H1 (cell line): Measurements from ENCODE around the gene NHSL2. TPM values are rescaled to one million over a fixed set of nuclear protein-coding genes. Genes with fewer than 3 reads are reported as not detected.
A peak's percentile ranks its signal among the peaks of the same experiment; 100 is the strongest.

ENCODE experiments used
- CTCF ChIA-PET: fragments of 300-600 bp; sonication (Branson Sonifier 250); formaldehyde crosslinking; loops from one replicate; lab custom pipeline; 2021; ENCODE audit not compliant: partially characterized antibody; lab: Charles Lee
- POLR2A ChIA-PET: fragments of 300-600 bp; sonication (Branson Sonifier 250); formaldehyde crosslinking; loops from one replicate; lab custom pipeline; 2021; ENCODE audit warnings: inconsistent platforms; ENCODE audit not compliant: partially characterized antibody; lab: Charles Lee
- DNase-seq, 2 experiments: peaks; one replicate each; pipeline versions ENCODE4 v3.0.0 to v3.0.0-alpha.2; 2010 to 2022; ENCODE audit warnings: low spot score in 2 of 2, low read depth in 1 of 2, mixed read lengths in 1 of 2
- FAIRE-seq: peaks from 2 replicates; lab custom pipeline; 2011; peaks lifted over from hg19 to GRCh38; lab: Jason Lieb, UNC
- H2AFZ ChIP-seq: 2 replicates; pipeline ENCODE4 v1.8.1; 2012; ENCODE audit warnings: low read length, inconsistent platforms
- H2AK5ac ChIP-seq: 2 replicates; pipeline ENCODE4 v1.6.1; 2013; ENCODE audit warnings: low read depth, low read length
- H2BK120ac ChIP-seq: replicated peaks from 2 replicates; pipeline ENCODE3; 2013; ENCODE audit warnings: low read depth, low read length, inconsistent platforms
- H2BK12ac ChIP-seq: 2 replicates; pipeline ENCODE4 v1.6.1; 2013; ENCODE audit warnings: low read depth, low read length
- H2BK15ac ChIP-seq: 2 replicates; pipeline ENCODE4 v1.6.1; 2013; ENCODE audit warnings: low read length
- H2BK20ac ChIP-seq: 2 replicates; pipeline ENCODE4 v1.6.1; 2013; ENCODE audit warnings: low read length
- H2BK5ac ChIP-seq: 2 replicates; pipeline ENCODE4 v1.6.1; 2013; ENCODE audit warnings: low read depth, low read length
- H3K14ac ChIP-seq: 2 replicates; pipeline ENCODE4 v1.6.1; 2013; ENCODE audit warnings: inconsistent platforms; ENCODE audit not compliant: insufficient read length
- H3K18ac ChIP-seq: 2 replicates; pipeline ENCODE4 v1.6.1; 2013; ENCODE audit warnings: low read length; ENCODE audit errors: extremely low read depth
- H3K23ac ChIP-seq: 2 replicates; pipeline ENCODE4 v1.6.1; 2013; ENCODE audit warnings: inconsistent platforms; ENCODE audit not compliant: insufficient read length
- H3K23me2 ChIP-seq: 2 replicates; pipeline ENCODE4 v1.6.1; 2013; ENCODE audit warnings: low read depth, low read length
- H3K27ac ChIP-seq: 2 replicates; pipeline ENCODE4 v1.6.1; 2011; ENCODE audit warnings: low read depth, low read length, inconsistent platforms
- H3K27me3 ChIP-seq, 4 experiments: replicated peaks in 1 of 4; 1 replicate in 1 of 4; 2 replicates in 3 of 4; pipeline versions ENCODE4 v1.6.1 to v1.8.1; 2011 to 2013; ENCODE audit warnings: low read length in 3 of 4, mild to moderate bottlenecking in 3 of 4, inconsistent platforms in 2 of 4, mixed read lengths in 2 of 4, moderate library complexity in 1 of 4; ENCODE audit not compliant: control insufficient read depth in 3 of 4, insufficient read depth in 3 of 4; ENCODE audit errors: extremely low read depth in 1 of 4
- H3K36me3 ChIP-seq, 4 experiments: 2 replicates each; pipeline versions ENCODE4 v1.6.1 to v1.8.1; 2011 to 2013; ENCODE audit warnings: mild to moderate bottlenecking in 4 of 4, low read length in 3 of 4, moderate library complexity in 2 of 4, control low read depth in 1 of 4, inconsistent platforms in 1 of 4; ENCODE audit not compliant: insufficient read depth in 4 of 4, control insufficient read depth in 2 of 4
- H3K4ac ChIP-seq: replicated peaks from 2 replicates; pipeline ENCODE3; 2013; ENCODE audit warnings: low read length, low read depth, mixed read lengths, inconsistent platforms; ENCODE audit not compliant: insufficient read length
- H3K4me1 ChIP-seq, 4 experiments: replicated peaks in 1 of 4; 1 replicate in 1 of 4; 2 replicates in 3 of 4; pipeline versions ENCODE4 v1.6.1 to v1.8.1; 2011 to 2013; ENCODE audit warnings: low read length in 3 of 4, inconsistent platforms in 2 of 4, mixed read lengths in 1 of 4; ENCODE audit not compliant: insufficient read depth in 4 of 4, control insufficient read depth in 3 of 4
- H3K4me2 ChIP-seq, 2 experiments: 2 replicates each; pipeline versions ENCODE4 v1.6.1 to v1.8.1; 2011 to 2013; ENCODE audit warnings: low read depth in 2 of 2, low read length in 2 of 2, control low read depth in 1 of 2, inconsistent platforms in 1 of 2, mild to moderate bottlenecking in 1 of 2; ENCODE audit not compliant: insufficient read depth in 1 of 2
- H3K4me3 ChIP-seq, 4 experiments: fragments of 200-600, 300-600 bp in 1 of 4; sonication (generic), shearing (Covaris generic), sonication (Bioruptor Twin) in 1 of 4; 2 replicates each; pipeline versions ENCODE4 v1.5.1 to v1.8.1; 2011 to 2016; ENCODE audit warnings: low read length in 4 of 4, low read depth in 3 of 4, control low read depth in 2 of 4, inconsistent platforms in 2 of 4, mild to moderate bottlenecking in 2 of 4, mixed read lengths in 1 of 4, moderate library complexity in 1 of 4; ENCODE audit not compliant: insufficient read depth in 2 of 4; ENCODE audit errors: extremely low read depth in 1 of 4
- H3K56ac ChIP-seq: replicated peaks from 2 replicates; pipeline ENCODE3; 2013; ENCODE audit warnings: low read depth, mild to moderate bottlenecking, mixed read lengths, low read length, inconsistent platforms; ENCODE audit not compliant: insufficient read length
- H3K79me1 ChIP-seq: 2 replicates; pipeline ENCODE4 v1.6.1; 2013; ENCODE audit warnings: low read depth, low read length, control low read depth
- H3K79me2 ChIP-seq, 2 experiments: 2 replicates each; pipeline versions ENCODE4 v1.6.1 to v1.8.1; 2012 to 2013; ENCODE audit warnings: low read length in 2 of 2, mild to moderate bottlenecking in 2 of 2, inconsistent platforms in 1 of 2; ENCODE audit not compliant: insufficient read depth in 2 of 2, control insufficient read depth in 1 of 2
- H3K9ac ChIP-seq, 4 experiments: replicated peaks in 1 of 4; 1 replicate in 1 of 4; 2 replicates in 3 of 4; pipeline versions ENCODE4 v1.6.1 to v1.8.1; 2011 to 2013; ENCODE audit warnings: low read depth in 3 of 4, low read length in 3 of 4, control low read depth in 2 of 4, mild to moderate bottlenecking in 2 of 4, moderate library complexity in 2 of 4, inconsistent platforms in 1 of 4; ENCODE audit errors: extremely low read depth in 1 of 4
- H3K9me3 ChIP-seq, 2 experiments: 2 replicates each; pipeline versions ENCODE4 v1.6.1 to v1.8.1; 2012 to 2013; ENCODE audit warnings: mild to moderate bottlenecking in 2 of 2, moderate library complexity in 2 of 2, control low read depth in 1 of 2, inconsistent platforms in 1 of 2, low read depth in 1 of 2, low read length in 1 of 2, mixed read lengths in 1 of 2; ENCODE audit not compliant: insufficient read depth in 2 of 2
- H4K20me1 ChIP-seq, 2 experiments: replicated peaks in 1 of 2; 2 replicates each; pipeline versions ENCODE3 to v1.8.1; 2011 to 2013; ENCODE audit warnings: inconsistent platforms in 2 of 2, low read length in 2 of 2, mild to moderate bottlenecking in 1 of 2; ENCODE audit not compliant: insufficient read depth in 2 of 2, control insufficient read depth in 1 of 2
- H4K5ac ChIP-seq: 2 replicates; pipeline ENCODE4 v1.6.1; 2013; ENCODE audit warnings: low read length, low read depth, mixed read lengths, inconsistent platforms; ENCODE audit not compliant: insufficient read length
- H4K8ac ChIP-seq: 2 replicates; pipeline ENCODE4 v1.8.0; 2013; ENCODE audit warnings: mild to moderate bottlenecking, moderate library complexity, low read length, inconsistent platforms; ENCODE audit not compliant: insufficient read depth; ENCODE audit errors: extremely low read depth
- H4K91ac ChIP-seq: replicated peaks from 2 replicates; pipeline ENCODE3; 2013; ENCODE audit warnings: low read length, mixed read lengths, inconsistent platforms; ENCODE audit not compliant: insufficient read length
- CBX8 ChIP-seq: fragments of 300-800, 300-1000 bp; sonication (generic); IDR thresholded peaks from 2 replicates; pipeline ENCODE4 v1.7.1; 2016; ENCODE audit warnings: low read depth, low read length, borderline replicate concordance
- CHD1 ChIP-seq: IDR thresholded peaks from 2 replicates; pipeline ENCODE4 v1.6.1; 2012; ENCODE audit warnings: low read depth, low read length, improper control_type of control experiment
- E2F6 ChIP-seq: IDR thresholded peaks from 2 replicates; pipeline ENCODE4 v1.6.1; 2012; ENCODE audit warnings: inconsistent platforms
- EP300 ChIP-seq, 2 experiments: IDR thresholded peaks; 1 replicate in 1 of 2; 2 replicates in 1 of 2; pipeline ENCODE4 v1.6.1; 2011 to 2012; ENCODE audit warnings: low read depth in 2 of 2, low read length in 2 of 2, mild to moderate bottlenecking in 2 of 2, borderline replicate concordance in 1 of 2, inconsistent platforms in 1 of 2, moderate library complexity in 1 of 2
- POLR2A ChIP-seq, 2 experiments: IDR thresholded peaks; 1 replicate in 1 of 2; 2 replicates in 1 of 2; pipeline ENCODE4 v1.6.1; 2011; ENCODE audit warnings: low read depth in 2 of 2, low read length in 2 of 2, mild to moderate bottlenecking in 2 of 2; ENCODE audit errors: control extremely low read depth in 1 of 2
- RAD21 ChIP-seq, 2 experiments: IDR thresholded peaks in 1 of 2; conservative IDR thresholded peaks in 1 of 2; 2 replicates each; pipeline ENCODE4 v1.6.1; 2011; ENCODE audit warnings: low read depth in 2 of 2, low read length in 2 of 2, improper control_type of control experiment in 1 of 2, inconsistent platforms in 1 of 2, mild to moderate bottlenecking in 1 of 2, moderate library complexity in 1 of 2
- RBBP5 ChIP-seq: IDR thresholded peaks from 2 replicates; pipeline ENCODE4 v1.7.1; 2012; ENCODE audit warnings: low read depth, mild to moderate bottlenecking, inconsistent platforms, low read length, moderate library complexity, borderline replicate concordance
- SP2 ChIP-seq: IDR thresholded peaks from 2 replicates; pipeline ENCODE4 v1.6.1; 2012; ENCODE audit warnings: mild to moderate bottlenecking, low read length, inconsistent platforms
- WGBS, 2 experiments: shearing (Covaris generic) in 1 of 2; methylation state at CpG; one replicate each; pipeline versions ENCODE4 v1.1.6 to v1.1.7; 2013 to 2015; ENCODE audit warnings: low lambda C conversion rate in 2 of 2, mixed read lengths in 2 of 2, inconsistent platforms in 1 of 2, low coverage in 1 of 2, missing lambda C conversion rate in 1 of 2; ENCODE audit not compliant: insufficient replicate concordance in 2 of 2, insufficient coverage in 1 of 2, insufficient read length in 1 of 2; ENCODE audit errors: extremely low coverage in 1 of 2, missing lambda C conversion rate in 1 of 2; 5-methylcytosine and 5-hydroxymethylcytosine counted together
- polyA plus RNA-seq, 7 experiments: library from polyadenylated mRNA; depleted of rRNA in 3 of 7; stranded (reverse) in 5 of 7; unstranded in 2 of 7; fragments of >200 nt in 5 of 7; fragments of 200-250 nt in 2 of 7; gene quantifications; 1 replicate in 5 of 7; 2 replicates in 1 of 7; 4 replicates in 1 of 7; pipeline versions ENCODE4 v1.2.1 to v1.2.3, GENCODE V29; 2011 to 2013; ENCODE audit warnings: missing spikeins in 2 of 7, mixed read lengths in 2 of 7
- total RNA-seq: library from RNA; stranded (reverse); fragmentation: NEBNext Ultra II Directional; extraction: Animal tissue kit (Norgen Biotek cat#: 25700); gene quantifications from 2 replicates; pipeline ENCODE4 v1.2.1, GENCODE V29; 2021
- TF ChIP-seq, protein P1 (sequence below): IDR thresholded peaks from 2 replicates; pipeline ENCODE4 v1.6.1; 2011; ENCODE audit warnings: low read length, improper control_type of control experiment
- TF ChIP-seq, protein P2 (sequence below): IDR thresholded peaks from 2 replicates; pipeline ENCODE4 v1.6.1; 2011; ENCODE audit warnings: low read depth, mild to moderate bottlenecking, low read length; ENCODE audit not compliant: insufficient read depth

The NHSL2 gene
- total and polyA plus RNA-seq, 2 of the 8 experiments (the other 6 are each of a cell fraction or from before 2014, with no cell fraction given) = 3.7 to 7.2 TPM

DNA sequence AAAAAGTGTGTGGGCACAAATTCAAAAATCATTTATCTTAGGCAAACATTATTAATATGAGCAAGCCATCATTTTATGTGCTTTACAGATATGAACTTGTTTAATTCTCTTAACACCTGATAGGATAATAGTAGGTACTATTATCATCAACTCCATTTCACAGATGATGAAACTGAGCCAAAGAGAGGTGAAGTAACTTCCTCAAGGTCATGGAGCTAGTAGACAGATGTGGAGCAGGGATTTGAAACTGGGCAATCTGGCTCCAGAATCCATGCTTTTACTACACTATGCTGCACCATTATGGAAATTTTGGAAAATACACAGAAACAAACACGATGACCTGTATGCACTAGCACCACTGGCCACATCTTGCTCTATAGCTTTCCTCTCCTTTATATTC, 269.9 kb downstream of the NHSL2 start:
- Histone ChIP-seq H2BK20ac (no peak overlapping the region), H3K14ac (no peak overlapping the region), H2AFZ (0 out of 2 replicates have a peak overlapping the region, but pooled peaks have one; percentile 71), H4K5ac (no peak overlapping the region), H3K56ac (no peak overlapping the region), H3K9me3 (peaks cover 0 to 5% of the 10 kb centered on the region in 2 experiments; a peak in 1 of 4 replicates), H3K23me2 (no peaks in the 10 kb centered on the region), H3K27ac (no peak overlapping the region), H4K8ac (no peak overlapping the region), H2BK12ac (no peak overlapping the region), H3K79me2 (peaks cover 0 to 16% of the 10 kb centered on the region in 2 experiments; a peak in 3 of 4 replicates), H3K4ac (no peak overlapping the region), H4K20me1 (no peaks in the 10 kb centered on the region), H3K27me3 (no peaks in the 10 kb centered on the region), H3K23ac (no peak overlapping the region), H3K9ac (no peak overlapping the region), H3K4me3 (peak overlapping the region in 2 of 4 experiments; percentile 69 to 95; a peak in 2 of 8 replicates), H2BK5ac (no peak overlapping the region), H3K4me1 (peaks cover 0 to 5% (median 0%) of the 10 kb centered on the region in 4 experiments; a peak in 1 of 7 replicates), H2BK15ac (no peak overlapping the region), H2BK120ac (no peak overlapping the region), H3K36me3 (no peaks in the 10 kb centered on the region), H4K91ac (no peak overlapping the region), H3K79me1 (peaks cover 3% of the 10 kb centered on the region), H3K18ac (no peak overlapping the region), H2AK5ac (no peak overlapping the region), H3K4me2 (peak overlapping the region; percentile 46 to 57; a peak in 2 of 4 replicates)
- FAIRE-seq = no peak
- 92% methylated on average over 1 of the region's 1 CpG; no CpG with 5 or more reads in 1 of the 2 experiments for WGBS, 2 experiments
- DNase-seq = no peak
- ChIA-PET POLR2A (interaction anchor here (0.7 to 2.2 kb wide), 9 partner anchors 8 to 245 kb away, joined by 3 to 13 read pairs (median 5); partner anchors contain the start of genes ERCC6L and RPS4X), CTCF (interaction anchor here (1.0 to 1.4 kb wide), 3 partner anchors 53 to 270 kb away, joined by 3 to 4 read pairs (median 3); partner anchors contain the start of gene NHSL2)
- TF ChIP-seq RBBP5 = no peak
- TF ChIP-seq CHD1 = no peak
- TF ChIP-seq EP300 (IDR thresholded peaks at IDR 0.05; ENCODE audit: borderline replicate concordance in 1 of 2, low read depth in 2 of 2, low read length in 2 of 2) = no peak
- TF ChIP-seq CBX8 = no peak
- no peak for TF ChIP-seq POLR2A (IDR thresholded peaks at IDR 0.05; ENCODE audit: control extremely low read depth in 1 of 2, low read depth in 2 of 2, low read length in 2 of 2)
- TF ChIP-seq RAD21 (IDR thresholded peaks at IDR 0.05 in 1 of 2, conservative IDR thresholded peaks at IDR 0.05 in 1 of 2; ENCODE audit: low read depth in 2 of 2, low read length in 2 of 2) = no peak
- TF ChIP-seq E2F6 = no peak
- TF ChIP-seq, protein P1, sequence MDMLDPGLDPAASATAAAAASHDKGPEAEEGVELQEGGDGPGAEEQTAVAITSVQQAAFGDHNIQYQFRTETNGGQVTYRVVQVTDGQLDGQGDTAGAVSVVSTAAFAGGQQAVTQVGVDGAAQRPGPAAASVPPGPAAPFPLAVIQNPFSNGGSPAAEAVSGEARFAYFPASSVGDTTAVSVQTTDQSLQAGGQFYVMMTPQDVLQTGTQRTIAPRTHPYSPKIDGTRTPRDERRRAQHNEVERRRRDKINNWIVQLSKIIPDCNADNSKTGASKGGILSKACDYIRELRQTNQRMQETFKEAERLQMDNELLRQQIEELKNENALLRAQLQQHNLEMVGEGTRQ = no peak
- no peak for TF ChIP-seq SP2
- TF ChIP-seq, protein P2, sequence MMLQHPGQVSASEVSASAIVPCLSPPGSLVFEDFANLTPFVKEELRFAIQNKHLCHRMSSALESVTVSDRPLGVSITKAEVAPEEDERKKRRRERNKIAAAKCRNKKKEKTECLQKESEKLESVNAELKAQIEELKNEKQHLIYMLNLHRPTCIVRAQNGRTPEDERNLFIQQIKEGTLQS = no peak
